Hematopoietic multipotent progenitor cell treated with erythropoietin and hydrocortisone succinate and interleukin-3 and kit ligand, for 6 days (in vitro differentiated cells): ENCODE data around the gene ZDHHC11B.
"Not testable (repeated sequence)": the region's sequence is repeated elsewhere in the genome, so short reads cannot be mapped to it uniquely, and the experiment has no call there.

ENCODE experiments used
- DNase-seq: peaks from one replicate; pipeline ENCODE4 v3.0.0-alpha.2; 2015

Gene ZDHHC11B

DNA sequence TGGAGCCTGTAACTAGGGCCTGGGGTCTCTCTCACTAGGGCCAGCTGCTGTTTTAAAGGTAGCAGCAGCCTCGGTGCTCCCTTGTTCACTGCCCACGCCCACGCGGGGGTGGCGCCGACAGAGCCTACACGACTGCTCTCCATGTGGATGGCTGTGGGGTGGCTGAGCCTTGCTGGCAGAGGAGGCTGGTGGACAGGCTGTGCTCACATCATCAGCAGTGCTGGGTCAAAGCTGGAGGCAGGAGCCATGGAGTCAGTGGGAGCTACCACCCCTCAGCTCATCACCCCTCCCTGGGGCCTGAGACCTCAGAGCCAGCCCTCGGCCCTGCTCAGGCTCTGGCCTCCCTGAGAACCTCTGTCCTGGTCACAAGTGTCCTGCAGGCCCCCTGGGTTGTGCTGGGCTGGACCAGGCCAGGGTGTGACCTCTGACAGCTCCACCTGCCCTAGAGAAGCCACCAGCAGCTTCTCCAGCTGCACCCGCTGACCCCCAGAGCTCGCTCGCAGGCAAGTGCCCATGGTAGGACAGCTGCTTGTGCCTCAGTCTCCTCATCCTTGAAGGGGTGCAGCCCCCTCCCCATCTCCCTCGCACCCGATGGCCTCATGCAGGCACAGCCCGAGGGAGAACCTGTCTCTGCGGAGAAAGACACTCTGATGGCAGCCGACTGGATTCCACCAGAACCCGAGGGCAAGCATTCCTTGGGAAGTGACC lies 101.7 kb downstream of the ZDHHC11B start:
- peak; percentile 1 for DNase-seq

DNA sequence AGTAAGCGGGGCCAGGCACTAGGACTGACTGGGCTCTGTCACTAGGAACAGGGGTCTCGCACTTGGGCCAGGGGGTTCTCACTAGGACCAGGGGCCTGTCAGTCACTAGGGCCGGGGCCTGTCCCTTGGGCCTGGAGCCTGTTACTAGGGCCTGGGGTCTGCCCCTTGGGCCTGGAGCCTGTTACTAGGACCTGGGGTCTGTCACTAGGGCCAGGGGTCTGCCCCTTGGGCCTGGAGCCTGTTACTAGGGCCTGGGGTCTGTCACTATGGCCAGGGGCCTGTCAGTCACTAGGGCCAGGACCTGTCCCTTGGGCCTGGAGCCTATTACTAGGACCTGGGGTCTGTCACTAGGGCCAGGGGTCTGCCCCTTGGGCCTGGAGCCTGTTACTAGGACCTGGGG lies 102.3 kb downstream of the ZDHHC11B start:
- DNase-seq = peak; percentile 0

DNA sequence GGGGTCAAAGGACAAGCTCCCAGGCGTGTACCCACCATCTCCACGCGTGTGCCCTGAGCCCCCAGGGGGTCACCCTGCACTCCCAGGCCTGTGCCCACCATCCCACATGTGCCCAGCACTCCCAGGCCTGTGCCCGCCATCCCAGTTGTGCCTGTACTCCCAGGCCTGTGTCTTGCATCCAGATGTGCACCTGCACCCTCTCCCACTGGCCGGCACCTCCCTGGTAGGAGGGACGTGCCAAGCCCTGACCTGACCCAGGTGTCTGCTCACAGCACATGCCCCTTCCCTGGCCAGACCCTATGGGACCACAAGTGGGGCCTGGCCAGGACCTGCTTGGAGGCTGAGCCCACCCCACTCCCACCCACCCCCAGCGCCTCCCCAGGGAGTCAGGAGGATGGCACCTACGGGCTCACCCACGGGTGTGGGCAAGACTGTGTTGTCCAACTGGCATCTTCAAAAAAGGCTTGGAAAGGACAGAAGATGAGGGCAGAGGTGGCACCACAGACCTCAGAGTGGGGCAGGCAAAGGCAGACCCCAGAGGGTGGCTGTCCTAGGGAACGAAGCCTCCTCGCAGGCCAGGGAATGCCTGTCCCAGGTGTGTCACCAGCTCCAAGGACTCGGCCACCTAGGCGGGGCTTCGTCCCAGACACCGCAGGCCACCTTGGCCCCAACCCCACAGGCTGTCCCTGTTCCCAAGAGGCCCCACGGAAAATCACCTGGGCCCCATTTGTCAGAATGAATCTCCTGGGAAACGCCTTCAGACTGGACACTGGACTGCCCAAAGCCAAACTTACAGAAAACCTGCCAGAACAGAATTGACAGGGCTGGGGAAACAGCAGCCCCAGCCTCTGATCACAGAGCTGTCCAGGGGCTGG lies 103.0 kb downstream of the ZDHHC11B start:
- not testable (repeated sequence) for DNase-seq

DNA sequence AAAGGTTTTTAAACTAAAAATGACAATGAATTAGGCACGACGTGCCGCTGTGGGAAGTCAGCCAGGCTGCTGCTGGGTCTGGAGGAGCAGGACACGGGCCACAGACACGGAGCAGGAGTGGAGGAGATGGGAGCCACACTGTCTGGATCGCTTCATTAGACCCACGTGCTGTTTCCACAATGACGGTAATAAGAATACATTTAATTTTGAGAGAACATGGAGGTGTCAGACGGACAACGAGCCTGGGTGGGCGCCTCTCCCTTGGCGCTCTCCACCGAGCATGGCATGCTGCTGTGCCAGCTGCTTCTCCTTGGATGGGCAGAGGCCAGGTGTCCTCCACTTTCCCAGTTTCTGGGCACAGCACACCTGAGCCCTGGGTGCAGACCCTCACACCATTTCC lies 103.7 kb downstream of the ZDHHC11B start:
- DNase-seq = not testable (repeated sequence)

DNA sequence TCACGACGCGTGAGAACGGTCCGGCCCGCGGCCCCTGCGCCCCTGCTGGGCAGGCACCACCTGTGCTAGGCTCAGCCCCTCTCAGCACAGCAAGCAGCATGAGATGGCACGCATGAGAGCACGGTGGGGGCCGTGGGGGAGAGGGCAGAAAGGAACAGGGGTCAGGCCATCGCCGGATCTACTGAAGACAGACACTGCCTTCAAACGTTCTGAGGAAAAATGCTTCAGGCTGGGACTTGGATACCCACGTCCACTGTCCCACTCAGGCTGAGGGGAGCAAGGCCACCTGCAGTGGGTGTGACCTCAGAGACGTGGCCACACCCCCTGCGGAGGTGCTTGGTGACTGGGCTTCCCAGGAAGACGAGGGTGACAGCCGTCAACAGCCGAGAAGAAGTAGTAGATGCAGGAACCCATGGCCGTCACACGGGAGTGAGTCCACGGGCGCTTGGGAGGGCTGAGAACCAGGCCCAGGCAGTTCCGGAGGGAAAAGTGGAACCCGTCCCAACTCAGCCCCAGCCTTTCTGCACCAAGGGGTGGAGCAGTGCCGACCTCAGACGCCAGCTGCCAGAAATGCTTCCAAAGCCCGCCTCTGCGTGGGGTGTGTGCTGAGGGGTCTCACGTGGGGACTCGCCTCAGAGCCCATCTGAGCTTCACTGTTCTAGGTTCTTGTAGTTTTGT lies 104.3 kb downstream of the ZDHHC11B start:
- not testable (repeated sequence) for DNase-seq

DNA sequence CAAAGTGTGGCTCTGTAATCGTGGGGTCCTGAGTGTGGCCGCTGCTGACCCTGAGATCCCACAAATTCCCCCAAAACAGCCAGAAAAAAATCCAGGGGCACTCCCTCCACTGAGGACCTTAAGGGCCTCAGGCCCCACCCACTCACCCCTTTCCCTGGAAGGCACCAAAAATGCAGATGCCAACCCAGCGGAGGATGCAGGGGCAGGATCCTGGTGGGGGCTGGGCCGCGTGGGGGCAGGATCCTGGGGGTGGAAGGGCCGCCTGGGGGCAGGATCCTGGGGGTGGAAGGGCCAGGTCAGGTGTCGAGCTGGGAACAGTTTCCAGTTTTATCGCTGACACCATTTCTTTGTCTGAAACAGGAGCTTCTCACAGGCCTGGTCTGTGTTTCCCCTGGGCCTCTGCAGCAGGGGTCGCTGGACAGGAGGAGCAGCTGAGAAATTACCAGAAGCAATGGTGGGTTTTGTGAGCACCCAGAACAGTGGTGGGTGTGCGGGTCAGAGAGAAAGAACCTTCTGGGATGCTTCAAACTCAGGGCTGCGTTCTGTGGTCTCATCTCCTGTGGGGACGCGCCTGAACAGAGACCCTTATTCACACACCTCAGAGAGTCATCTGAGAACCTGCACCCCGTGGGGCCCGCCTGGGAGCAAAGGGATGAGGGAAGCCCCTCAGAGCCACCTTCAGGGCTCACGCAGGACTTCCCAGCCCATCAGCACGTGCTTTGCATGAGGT lies 105.2 kb downstream of the ZDHHC11B start:
- not testable (repeated sequence) for DNase-seq

DNA sequence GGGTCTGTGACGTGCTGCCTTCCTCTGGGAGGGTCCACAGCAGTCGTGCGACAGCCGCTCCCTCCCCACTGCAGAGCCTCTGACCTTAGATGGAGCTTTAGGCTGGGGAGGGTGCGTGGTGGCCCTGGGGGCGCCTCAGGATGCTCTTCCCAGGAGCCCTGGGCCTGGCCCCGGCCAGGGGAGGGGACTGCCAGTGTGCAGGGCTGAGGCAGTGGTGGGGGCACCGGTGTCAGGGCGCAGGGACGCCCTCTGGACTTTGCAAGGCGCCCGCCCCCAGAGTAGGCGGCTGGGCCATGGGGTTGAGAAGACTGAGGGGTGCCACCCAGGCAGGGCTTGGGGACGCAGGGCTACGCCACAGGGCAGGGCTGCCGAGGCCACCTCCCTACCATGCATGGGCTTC lies 106.0 kb downstream of the ZDHHC11B start:
- DNase-seq = not testable (repeated sequence)

DNA sequence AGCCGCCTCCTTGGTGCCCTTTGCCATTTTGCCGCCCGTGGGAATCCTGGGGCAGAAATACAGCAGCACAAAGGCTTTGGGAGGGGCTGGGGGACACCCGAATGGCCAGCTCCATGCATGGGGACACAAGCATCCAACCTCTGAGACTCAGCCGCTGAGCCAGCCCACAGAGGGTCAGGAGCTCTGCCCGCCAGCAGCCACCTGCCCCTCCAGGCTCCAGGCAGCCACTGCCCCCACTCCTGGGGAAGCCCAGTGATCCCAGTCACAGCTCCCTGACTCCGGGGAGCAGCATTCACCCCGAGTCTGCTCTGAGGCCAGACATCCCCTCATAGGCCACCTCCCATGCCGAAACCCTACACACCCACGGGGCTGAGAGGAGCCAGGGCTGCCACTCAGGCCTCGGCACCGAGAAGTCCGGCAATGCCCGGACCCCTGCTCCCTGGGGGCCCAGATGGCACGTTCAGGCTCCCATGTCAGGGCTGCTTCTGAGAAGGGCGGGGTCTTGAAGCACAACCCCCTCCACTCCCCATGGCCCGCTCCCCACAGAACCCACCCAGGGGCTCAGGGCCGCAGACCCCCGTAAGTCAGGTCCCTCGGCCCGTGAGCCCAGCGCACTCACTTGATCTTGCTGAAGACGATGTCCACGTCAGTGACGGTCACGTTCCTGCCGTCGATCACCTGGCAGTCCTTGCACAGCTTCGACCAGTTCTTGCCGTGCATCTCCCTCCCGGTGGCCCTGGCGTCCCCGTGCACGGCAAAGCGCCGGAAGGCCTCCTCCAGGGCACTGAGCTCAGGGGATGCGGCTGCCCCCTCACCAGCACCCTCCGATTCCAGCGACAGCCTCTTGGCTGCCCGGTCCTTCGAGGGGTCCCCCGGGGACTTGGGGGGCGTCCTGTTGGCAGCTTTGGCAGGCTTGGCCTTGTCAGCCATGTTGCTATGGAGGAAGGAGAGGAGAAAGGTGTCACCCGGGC lies 107.1 kb downstream of the ZDHHC11B start:
- DNase-seq = no peak

DNA sequence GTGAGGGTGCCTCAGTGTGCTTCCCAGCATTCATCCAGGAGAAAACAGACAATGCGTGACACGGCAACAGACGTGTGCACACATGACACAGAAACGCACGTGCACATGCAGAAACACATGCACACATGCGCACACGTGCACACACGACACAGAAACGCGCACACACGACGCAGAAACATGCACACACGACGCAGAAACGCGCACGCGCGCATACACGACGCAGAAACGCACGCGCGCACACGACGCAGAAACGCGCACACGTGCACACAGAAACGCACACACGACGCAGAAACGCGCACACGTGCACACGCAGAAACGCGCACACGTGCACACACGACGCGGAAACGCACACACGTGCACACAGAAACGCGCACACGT lies 107.8 kb downstream of the ZDHHC11B start:
- DNase-seq = no peak

DNA sequence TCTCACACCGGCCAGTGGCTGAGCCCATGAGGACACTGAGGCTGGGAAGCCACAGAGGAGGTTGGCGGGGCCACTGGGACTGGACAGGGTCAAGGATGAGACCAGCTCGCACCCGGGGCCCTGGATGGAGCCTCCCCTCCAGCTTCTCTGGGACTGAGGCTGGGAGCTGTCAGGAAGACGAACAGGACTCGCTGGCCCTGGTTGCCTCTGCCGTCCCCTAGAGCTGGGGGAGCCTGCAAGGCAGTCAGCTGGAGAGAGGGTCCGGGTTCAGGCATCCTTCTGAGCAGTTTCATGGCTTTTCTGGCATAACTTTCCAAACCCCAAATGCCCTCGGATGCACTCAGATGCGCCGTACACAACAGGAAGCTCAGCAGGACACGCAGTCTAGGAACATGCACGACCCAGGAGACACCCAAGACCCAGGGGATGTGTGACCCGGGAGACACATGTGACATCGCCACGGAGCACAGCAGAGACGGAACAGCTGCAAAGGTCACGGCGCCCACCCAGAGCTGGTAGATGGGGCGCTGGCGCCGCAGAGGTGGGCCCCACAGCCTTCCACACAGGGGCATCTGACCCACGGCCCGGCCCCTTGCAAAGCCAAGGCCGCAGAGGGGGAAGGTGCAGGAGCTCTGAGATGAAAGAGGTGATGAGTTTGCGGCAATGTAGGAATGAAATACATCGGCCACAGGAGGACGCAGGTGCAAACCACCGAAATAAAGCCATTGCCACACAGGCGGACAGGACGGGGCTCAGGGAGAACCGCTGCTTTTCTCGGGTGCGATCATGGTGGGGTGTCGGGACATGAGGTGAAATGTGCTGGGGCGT lies 108.4 kb downstream of the ZDHHC11B start:
- no peak for DNase-seq

DNA sequence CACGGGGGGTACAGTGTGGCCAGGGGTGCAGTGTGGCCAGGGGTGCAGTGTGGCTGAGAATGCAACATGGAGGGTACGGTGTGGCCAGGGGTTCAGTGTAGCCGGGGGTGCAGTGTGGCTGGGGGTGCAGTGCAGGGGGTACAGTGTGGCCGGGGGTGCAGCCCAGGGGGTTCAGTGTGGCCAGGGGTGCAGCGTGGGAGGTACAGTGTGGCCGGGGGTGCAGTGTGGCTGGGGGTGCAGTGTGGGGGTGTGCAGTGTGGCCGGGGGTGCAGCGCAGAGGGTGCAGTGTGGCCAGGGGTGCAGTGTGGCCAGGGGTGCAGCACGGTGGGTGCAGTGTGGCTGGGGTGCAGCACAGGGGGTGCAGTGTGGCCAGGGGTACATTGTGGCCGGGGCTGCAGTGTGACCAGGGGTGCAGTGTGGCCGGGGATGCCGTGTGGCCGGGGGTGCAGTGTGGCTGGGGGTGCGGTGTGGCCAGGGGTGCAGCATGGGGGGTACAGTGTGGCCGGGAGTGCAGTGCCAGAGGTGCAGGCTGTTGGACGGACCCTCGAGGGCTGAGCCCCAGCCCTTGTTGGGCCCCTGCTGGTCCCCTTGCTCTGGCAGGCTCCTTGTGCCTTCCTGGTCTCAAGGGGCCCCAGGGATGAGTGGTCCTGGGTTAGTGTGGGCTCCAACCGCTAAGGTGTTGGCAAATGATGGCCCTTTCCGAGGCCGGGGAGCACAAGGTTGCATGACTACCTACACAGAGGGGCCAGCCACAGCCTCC lies 109.2 kb downstream of the ZDHHC11B start:
- no peak for DNase-seq

DNA sequence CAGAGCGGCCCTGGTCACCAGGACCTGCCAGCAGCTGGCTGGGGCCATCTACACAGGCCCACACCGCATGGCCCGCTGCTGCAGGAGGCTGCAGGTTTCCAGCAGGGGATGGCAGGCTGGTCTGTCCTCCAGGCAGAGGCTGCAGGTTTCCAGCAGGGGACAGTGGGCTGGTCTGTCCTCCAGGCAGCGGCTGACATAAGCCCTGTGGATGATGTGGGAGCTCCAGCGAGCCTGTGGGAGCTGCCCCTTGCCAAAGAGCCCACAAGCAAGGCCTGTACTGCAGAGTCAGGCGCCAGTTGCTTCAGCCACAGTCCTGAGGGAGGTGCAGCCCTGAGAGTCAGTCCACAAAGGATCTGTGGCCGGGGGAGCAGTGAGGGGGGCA lies 109.9 kb downstream of the ZDHHC11B start:
- DNase-seq = no peak

DNA sequence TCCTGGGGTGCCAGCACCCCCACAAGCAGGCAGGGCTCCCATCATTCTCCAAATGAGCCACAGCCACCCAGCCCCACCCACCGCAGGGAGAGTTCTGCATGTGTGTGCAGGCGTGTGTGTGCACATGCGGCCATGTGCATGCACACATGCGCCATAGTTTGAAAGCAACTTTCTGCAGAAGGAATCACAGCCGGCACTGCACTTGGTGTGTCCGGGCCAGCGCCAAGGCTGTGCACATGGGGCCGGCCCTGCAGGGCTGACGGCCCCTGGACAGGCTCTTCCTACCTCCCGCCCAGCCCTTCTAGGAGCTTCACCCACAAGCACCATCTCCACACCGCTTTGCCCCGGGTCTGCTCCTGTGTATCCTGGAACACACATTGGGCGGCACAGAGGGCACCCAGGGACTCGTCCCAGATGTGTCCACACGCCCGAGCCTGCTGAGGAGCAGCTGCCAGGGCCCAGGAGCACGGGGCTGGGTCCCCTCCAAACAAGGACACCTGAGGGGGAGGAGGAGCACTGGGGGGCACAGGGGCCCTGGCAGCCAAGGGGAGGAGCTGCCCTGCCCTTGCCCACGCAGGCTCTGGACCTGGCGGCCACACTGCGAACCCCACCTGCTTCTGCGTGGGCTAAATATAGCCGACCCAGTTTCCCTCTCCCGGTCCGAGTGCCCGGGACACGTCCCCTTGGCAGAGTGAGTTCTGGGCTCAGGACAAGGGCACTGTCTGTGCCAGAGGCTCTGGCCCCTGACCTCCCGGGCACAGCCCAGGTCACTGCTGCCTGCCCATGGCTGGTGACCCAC lies 110.5 kb downstream of the ZDHHC11B start:
- DNase-seq = no peak

DNA sequence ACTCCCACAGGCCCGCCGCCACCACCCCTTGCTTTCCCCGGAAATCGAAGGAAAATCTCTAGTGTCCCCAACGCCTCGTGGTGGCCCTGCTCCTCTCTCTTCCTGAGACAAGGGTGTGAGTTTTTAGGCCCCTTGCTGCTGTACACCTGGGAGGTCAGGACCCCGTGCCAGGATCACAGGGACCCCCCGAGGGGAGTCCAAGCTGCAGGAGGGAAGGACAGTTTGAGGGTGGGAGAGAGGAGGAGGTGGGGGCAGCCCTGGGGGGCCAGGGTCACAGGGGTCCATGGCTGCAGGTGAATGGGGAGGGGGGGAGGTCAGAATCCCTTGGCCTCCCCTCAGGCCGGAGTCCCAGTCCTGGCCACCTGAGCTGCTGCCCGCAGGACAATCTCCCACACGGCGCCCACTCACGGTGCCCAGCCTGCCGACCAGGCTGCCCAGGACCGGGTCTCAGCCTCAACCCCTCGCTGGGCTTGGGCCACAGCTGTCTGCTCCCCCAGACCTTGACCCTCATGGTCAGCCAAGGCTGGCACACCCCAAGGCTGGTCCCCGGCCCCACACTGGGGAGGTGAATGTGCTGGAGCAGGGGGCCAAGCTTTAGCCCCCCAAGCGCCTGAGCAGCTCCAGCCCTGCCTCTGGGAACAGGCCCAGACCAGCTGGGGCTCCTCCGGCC lies 111.2 kb downstream of the ZDHHC11B start:
- no peak for DNase-seq

DNA sequence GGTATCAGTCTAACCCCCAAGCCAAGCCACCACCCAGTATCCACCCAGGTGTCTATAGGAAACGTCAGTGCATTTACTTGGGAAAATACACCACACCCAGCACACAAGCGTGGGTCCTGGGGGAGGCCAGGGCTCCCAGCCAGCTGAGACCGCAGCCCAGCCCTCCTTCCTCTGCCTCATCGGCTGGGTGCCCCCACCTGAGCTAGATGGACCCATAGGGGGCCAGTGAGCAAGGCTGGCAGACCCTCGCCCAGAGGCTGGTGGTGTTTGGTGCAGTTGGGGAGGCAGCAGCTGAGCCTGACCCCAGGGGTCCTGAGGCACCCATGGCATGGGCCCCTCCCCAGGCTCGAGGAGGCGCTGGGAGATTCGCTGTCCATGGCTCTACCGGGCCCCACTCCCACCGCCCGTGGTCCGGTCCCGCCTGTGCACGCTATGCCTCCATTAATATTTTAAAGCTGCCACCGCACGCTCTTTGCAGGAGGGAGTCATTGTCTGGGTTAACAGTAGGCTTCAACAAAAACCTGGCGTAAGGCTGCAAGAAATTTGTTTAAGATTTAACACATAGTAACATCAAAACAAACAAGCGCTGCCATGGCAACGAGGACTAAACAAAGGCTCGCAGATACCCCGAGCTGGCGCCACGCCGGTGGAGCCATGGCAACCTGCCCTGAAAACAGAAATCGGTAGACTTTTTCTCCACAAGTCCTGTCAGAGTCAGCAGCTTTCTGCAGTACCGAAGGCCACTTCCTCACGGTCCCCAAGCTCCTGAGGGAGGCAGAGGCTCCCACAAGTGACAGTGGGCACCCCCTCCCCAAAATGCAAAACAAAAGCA lies 112.0 kb downstream of the ZDHHC11B start:
- DNase-seq = peak; percentile 65

DNA sequence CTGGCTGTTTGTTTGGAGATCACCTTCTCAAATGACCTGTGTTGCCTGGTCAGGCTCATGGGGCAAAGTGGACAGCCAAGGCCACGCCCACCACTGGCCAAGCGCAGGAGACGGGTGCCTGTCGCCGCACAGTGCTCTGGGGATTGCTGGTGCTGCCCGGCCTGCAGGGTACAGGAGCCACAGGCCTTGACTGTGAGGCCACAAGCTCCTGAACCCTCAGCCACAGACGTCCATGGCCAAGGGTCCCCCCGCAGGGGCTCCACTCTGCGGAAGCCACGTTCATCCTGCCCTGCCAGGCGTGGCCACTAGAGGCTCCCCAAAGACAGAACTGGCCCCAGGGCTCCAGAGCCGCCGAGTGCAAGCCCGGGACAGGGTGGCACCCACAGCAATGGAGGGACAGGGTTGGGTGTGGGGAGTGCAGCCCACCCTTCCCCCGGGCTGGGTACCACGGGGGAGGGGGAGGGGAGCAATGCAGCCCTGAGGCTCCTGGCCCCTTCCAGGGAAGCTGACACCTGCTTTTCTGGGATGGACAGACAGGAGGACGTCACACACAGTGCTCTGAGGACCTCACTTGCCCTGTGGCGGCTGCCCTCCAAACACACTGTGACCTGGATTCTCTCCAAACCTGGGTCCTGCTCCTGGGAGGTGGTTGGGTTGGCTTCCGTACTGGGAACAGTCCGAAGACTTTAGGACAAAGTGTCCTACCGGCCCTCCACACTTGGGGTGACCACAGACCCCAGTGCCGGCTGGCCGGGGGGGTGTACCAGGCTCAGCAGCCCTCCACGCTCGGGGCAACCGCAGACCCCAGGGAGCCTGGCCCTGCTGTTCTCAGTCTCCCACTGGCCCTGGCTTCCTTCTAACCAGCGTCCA lies 112.8 kb downstream of the ZDHHC11B start:
- peak; percentile 83 for DNase-seq
